CD8-positive, alpha-beta memory T cell (primary cell): ENCODE results near the gene PRR15L. TPM values are rescaled to one million over a fixed set of nuclear protein-coding genes. Genes with fewer than 3 reads are reported as not detected.

ENCODE experiments used
- CTCF ChIA-PET: fragments of 350-600 bp; sonication (Branson Sonifier 250); formaldehyde crosslinking; loops from one replicate; lab custom pipeline; 2021; ENCODE audit warnings: antibody characterized with exemption; lab: Charles Lee
- POLR2A ChIA-PET: fragments of 350-600 bp; sonication (Branson Sonifier 250); formaldehyde crosslinking; loops from one replicate; lab custom pipeline; 2021; ENCODE audit warnings: antibody characterized with exemption; lab: Charles Lee
- DNase-seq, 5 donors: peaks; one replicate each; pipeline versions ENCODE4 v3.0.0 to v3.0.0-alpha.2; 2020 to 2022; ENCODE audit warnings: mixed read lengths in 1 of 5
- H3K27ac ChIP-seq: one replicate; pipeline ENCODE4 v1.7.0; 2013; ENCODE audit warnings: low read depth, mild to moderate bottlenecking, low read length, moderate library complexity
- H3K27me3 ChIP-seq: 2 replicates; pipeline ENCODE4 v1.7.0; 2013; ENCODE audit warnings: low read length, mild to moderate bottlenecking; ENCODE audit not compliant: insufficient read depth, poor library complexity, severe bottlenecking
- H3K36me3 ChIP-seq: 2 replicates; pipeline ENCODE4 v1.7.0; 2013; ENCODE audit warnings: mild to moderate bottlenecking, low read length, moderate library complexity; ENCODE audit not compliant: insufficient read depth
- H3K4me1 ChIP-seq: 2 replicates; pipeline ENCODE4 v1.7.0; 2013; ENCODE audit warnings: mild to moderate bottlenecking, low read length, moderate library complexity; ENCODE audit not compliant: insufficient read depth
- H3K4me3 ChIP-seq: 2 replicates; pipeline ENCODE4 v1.7.0; 2013; ENCODE audit warnings: mild to moderate bottlenecking, low read length
- H3K9me3 ChIP-seq: 2 replicates; pipeline ENCODE4 v1.7.0; 2013; ENCODE audit warnings: mild to moderate bottlenecking, low read length
- H3K27ac Mint-ChIP-seq, 8 donors: one replicate each; pipeline ENCODE4 v1.8.0; 2020 to 2021; ENCODE audit warnings: mixed read lengths in 8 of 8, mild to moderate bottlenecking in 6 of 8, inconsistent platforms in 3 of 8, moderate library complexity in 3 of 8
- H3K27me3 Mint-ChIP-seq, 2 donors: one replicate each; pipeline ENCODE4 v1.8.0; 2020 to 2021; ENCODE audit warnings: mixed read lengths in 2 of 2, mild to moderate bottlenecking in 1 of 2, moderate library complexity in 1 of 2
- H3K36me3 Mint-ChIP-seq, 3 donors: one replicate each; pipeline ENCODE4 v1.8.0; 2020 to 2021; ENCODE audit warnings: mixed read lengths in 3 of 3, inconsistent platforms in 1 of 3, mild to moderate bottlenecking in 1 of 3
- H3K4me1 Mint-ChIP-seq, 3 donors: one replicate each; pipeline ENCODE4 v1.8.0; 2020 to 2021; ENCODE audit warnings: mixed read lengths in 3 of 3, inconsistent platforms in 1 of 3, mild to moderate bottlenecking in 1 of 3
- H3K4me3 Mint-ChIP-seq, 7 donors: one replicate each; pipeline ENCODE4 v1.8.0; 2020 to 2021; ENCODE audit warnings: mixed read lengths in 7 of 7, mild to moderate bottlenecking in 6 of 7, moderate library complexity in 4 of 7, inconsistent platforms in 2 of 7
- H3K9me3 Mint-ChIP-seq, 5 donors: one replicate each; pipeline ENCODE4 v1.8.0; 2020 to 2022; ENCODE audit warnings: mixed read lengths in 5 of 5, mild to moderate bottlenecking in 3 of 5, moderate library complexity in 2 of 5, inconsistent platforms in 1 of 5
- polyA plus RNA-seq: library from polyadenylated mRNA; unstranded; fragments of 300-500 nt; fragmentation: Illumina TruSeq; gene quantifications from one replicate; pipeline ENCODE4 v1.2.3, GENCODE V29; 2021
- total RNA-seq, 2 experiments: library from RNA; stranded (reverse); gene quantifications; one replicate each; pipeline ENCODE4 v1.2.3, GENCODE V29; 2021

PRR15L gene
- total and polyA plus RNA-seq, 3 experiments from 2014 or later, result not detected

GRCh38 chr17:47983492-47984223, 26.0 kb upstream of the PRR15L start:
- Histone ChIP-seq H3K9me3 (no peaks in the 10 kb centered on the region), H3K27ac (no peak overlapping the region), H3K36me3 (peaks cover 31% of the 10 kb centered on the region), H3K4me3 (no peak overlapping the region), H3K4me1 (peaks cover 10% of the 10 kb centered on the region), H3K27me3 (no peaks in the 10 kb centered on the region)
- Mint-ChIP-seq H3K9me3 (no peaks in the 10 kb centered on the region), H3K4me3 (no peak overlapping the region), H3K36me3 (peaks cover 0 to 51% (median 7%) of the 10 kb centered on the region in 3 donors), H3K27ac (peak overlapping the region in 1 of 8 donors; percentile 42), H3K4me1 (peaks cover 4 to 30% (median 15%) of the 10 kb centered on the region in 3 donors), H3K27me3 (no peaks in the 10 kb centered on the region)
- DNase-seq, result peak in 1 of 5 donors; percentile 12
- ChIA-PET CTCF (interaction anchor here (0.8 to 0.9 kb wide), 2 partner anchors 13 to 34 kb away, joined by 6 to 7 read pairs; partner anchors contain the start of gene CDK5RAP3), POLR2A (no interaction called here)

- peaks cover 38% of the 10 kb centered on the region for H3K36me3 ChIP-seq
- no peak overlapping the region for H3K27ac ChIP-seq
- H3K27me3 Mint-ChIP-seq, result no peaks in the 10 kb centered on the region
- H3K9me3 ChIP-seq, result no peaks in the 10 kb centered on the region
- ChIA-PET POLR2A (no interaction called here), CTCF (interaction anchor here (0.8 to 0.9 kb wide), 2 partner anchors 12 to 35 kb away, joined by 6 to 7 read pairs; partner anchors contain the start of gene CDK5RAP3)
- no peaks in the 10 kb centered on the region for H3K9me3 Mint-ChIP-seq
- peaks cover 0 to 58% (median 7%) of the 10 kb centered on the region in 3 donors for H3K36me3 Mint-ChIP-seq
- H3K27ac Mint-ChIP-seq, result peak overlapping the region in 2 of 8 donors; percentile 42 to 75
- no peaks in the 10 kb centered on the region for H3K27me3 ChIP-seq
- no peak overlapping the region for H3K4me3 ChIP-seq
- H3K4me1 ChIP-seq, result peaks cover 10% of the 10 kb centered on the region
- H3K4me1 Mint-ChIP-seq, result peaks cover 4 to 28% (median 15%) of the 10 kb centered on the region in 3 donors
- peak overlapping the region in 1 of 7 donors; percentile 15 for H3K4me3 Mint-ChIP-seq
- DNase-seq, result peak in 1 of 5 donors; percentile 22
Measured at GRCh38 chr17:47982645-47983390, 25.1 kb upstream of the PRR15L start.

GRCh38 chr17:47982091-47982617, 24.5 kb upstream of the PRR15L start:
- Mint-ChIP-seq H3K9me3 (no peaks in the 10 kb centered on the region), H3K4me1 (peaks cover 4 to 28% (median 15%) of the 10 kb centered on the region in 3 donors), H3K27me3 (no peaks in the 10 kb centered on the region), H3K4me3 (no peak overlapping the region), H3K36me3 (peaks cover 0 to 63% (median 12%) of the 10 kb centered on the region in 3 donors), H3K27ac (peak overlapping the region in 1 of 8 donors; percentile 75)
- CTCF ChIA-PET, result interaction anchor here (1.2 to 3.8 kb wide), 2 partner anchors 12 to 33 kb away, joined by 3 to 18 read pairs; partner anchors contain the start of gene CDK5RAP3
- POLR2A ChIA-PET, result no interaction called here
- H3K27me3 ChIP-seq, result no peaks in the 10 kb centered on the region
- no peaks in the 10 kb centered on the region for H3K9me3 ChIP-seq
- peak in 1 of 5 donors; percentile 19 for DNase-seq
- H3K27ac ChIP-seq, result peak overlapping the region; percentile 38
- H3K36me3 ChIP-seq, result peaks cover 42% of the 10 kb centered on the region
- peaks cover 10% of the 10 kb centered on the region for H3K4me1 ChIP-seq
- H3K4me3 ChIP-seq, result no peak overlapping the region

DNA sequence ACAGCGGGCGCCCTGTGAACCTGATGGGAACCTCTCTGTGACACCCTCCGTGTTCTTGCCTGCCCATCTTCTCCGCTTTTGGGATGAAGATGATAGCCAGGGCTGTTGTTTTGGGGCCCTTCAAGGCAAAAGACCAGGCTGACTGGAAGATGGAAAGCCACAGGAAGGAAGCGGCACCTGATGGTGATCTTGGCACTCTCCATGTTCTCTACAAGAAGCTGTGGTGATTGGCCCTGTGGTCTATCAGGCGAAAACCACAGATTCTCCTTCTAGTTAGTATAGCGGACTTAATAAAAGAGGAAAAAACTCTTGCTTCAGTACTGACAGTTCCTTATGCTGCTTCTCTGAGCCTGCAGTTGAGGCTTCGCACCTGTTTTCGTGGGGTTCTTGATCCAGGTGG, 23.8 kb upstream of the PRR15L start:
- H3K4me1 ChIP-seq, result peaks cover 10% of the 10 kb centered on the region
- DNase-seq, result no peak
- ChIA-PET CTCF (interaction anchor here (1.2 to 3.8 kb wide), 2 partner anchors 11 to 33 kb away, joined by 3 to 18 read pairs; partner anchors contain the start of gene CDK5RAP3), POLR2A (interaction anchor here (0.9 kb wide), 1 partner anchor 11 kb away, joined by 3 read pairs; the partner anchor contains the start of gene CDK5RAP3)
- H3K4me3 Mint-ChIP-seq, result peak overlapping the region in 4 of 7 donors; percentile 3 to 47 (median 16)
- no peaks in the 10 kb centered on the region for H3K9me3 Mint-ChIP-seq
- H3K9me3 ChIP-seq, result no peaks in the 10 kb centered on the region
- peaks cover 0 to 69% (median 12%) of the 10 kb centered on the region in 3 donors for H3K36me3 Mint-ChIP-seq
- peak overlapping the region in 3 of 8 donors; percentile 24 to 35 (median 32) for H3K27ac Mint-ChIP-seq
- no peak overlapping the region for H3K4me3 ChIP-seq
- H3K27me3 Mint-ChIP-seq, result no peaks in the 10 kb centered on the region
- no peaks in the 10 kb centered on the region for H3K27me3 ChIP-seq
- H3K4me1 Mint-ChIP-seq, result peaks cover 4 to 28% (median 15%) of the 10 kb centered on the region in 3 donors
- peaks cover 42% of the 10 kb centered on the region for H3K36me3 ChIP-seq
- H3K27ac ChIP-seq, result peak overlapping the region; percentile 38

GRCh38 chr17:47980541-47980940, 22.9 kb upstream of the PRR15L start:
- peak overlapping the region in 1 of 7 donors; percentile 18 for H3K4me3 Mint-ChIP-seq
- Histone ChIP-seq H3K4me3 (no peak overlapping the region), H3K27ac (no peak overlapping the region), H3K36me3 (peaks cover 42% of the 10 kb centered on the region), H3K27me3 (no peaks in the 10 kb centered on the region), H3K9me3 (no peaks in the 10 kb centered on the region), H3K4me1 (peaks cover 10% of the 10 kb centered on the region)
- CTCF ChIA-PET, result interaction anchor here (3.8 kb wide), 1 partner anchor 10 kb away, joined by 18 read pairs; the partner anchor contains the start of gene CDK5RAP3
- H3K36me3 Mint-ChIP-seq, result peaks cover 0 to 78% (median 16%) of the 10 kb centered on the region in 3 donors
- no peaks in the 10 kb centered on the region for H3K9me3 Mint-ChIP-seq
- DNase-seq, result no peak
- peak overlapping the region in 3 of 8 donors; percentile 20 to 64 (median 23) for H3K27ac Mint-ChIP-seq
- H3K27me3 Mint-ChIP-seq, result no peaks in the 10 kb centered on the region
- peaks cover 6 to 28% (median 15%) of the 10 kb centered on the region in 3 donors for H3K4me1 Mint-ChIP-seq
- POLR2A ChIA-PET, result no interaction called here

DNA sequence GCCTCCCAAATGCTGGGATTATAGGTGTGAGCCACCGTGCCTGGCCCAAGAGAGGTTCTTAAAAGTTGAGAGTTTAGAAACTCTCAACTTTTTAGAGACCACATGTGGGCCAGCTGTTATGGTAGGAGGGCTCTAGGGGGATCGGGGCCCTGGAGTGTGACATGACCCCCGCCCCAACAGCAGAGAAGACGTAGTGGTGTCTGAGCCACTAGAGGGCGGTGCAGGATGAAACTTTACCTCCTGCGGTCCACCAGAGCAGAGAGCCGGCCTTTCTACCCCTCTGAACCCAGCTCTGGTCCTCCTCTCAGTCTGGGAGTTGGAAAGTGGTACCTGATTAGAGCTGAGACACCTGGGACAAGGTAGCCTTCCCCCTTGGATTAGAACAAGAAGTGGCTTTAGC, 20.6 kb upstream of the PRR15L start:
- Mint-ChIP-seq H3K27me3 (no peaks in the 10 kb centered on the region), H3K4me3 (peak overlapping the region in 1 of 7 donors; percentile 34)
- POLR2A ChIA-PET, result interaction anchor here (0.6 kb wide), 1 partner anchor 41 kb away, joined by 3 read pairs; no protein-coding TSS in a partner anchor

GRCh38 chr17:47975823-47976205, 18.1 kb upstream of the PRR15L start:
- H3K27me3 Mint-ChIP-seq, result no peaks in the 10 kb centered on the region
- POLR2A ChIA-PET, result no interaction called here
- no peak for DNase-seq
- Histone ChIP-seq H3K9me3 (no peaks in the 10 kb centered on the region), H3K4me3 (no peak overlapping the region), H3K4me1 (peaks cover 5% of the 10 kb centered on the region), H3K36me3 (peaks cover 35% of the 10 kb centered on the region), H3K27ac (no peak overlapping the region), H3K27me3 (no peaks in the 10 kb centered on the region)
- no peak overlapping the region for H3K4me3 Mint-ChIP-seq
- CTCF ChIA-PET, result interaction anchor here (0.8 to 3.5 kb wide), 3 partner anchors 35 to 93 kb away, joined by 3 to 16 read pairs (median 4); no protein-coding TSS in a partner anchor
- no peaks in the 10 kb centered on the region for H3K9me3 Mint-ChIP-seq
- H3K4me1 Mint-ChIP-seq, result peaks cover 15 to 31% (median 22%) of the 10 kb centered on the region in 3 donors
- peaks cover 0 to 79% (median 19%) of the 10 kb centered on the region in 3 donors for H3K36me3 Mint-ChIP-seq
- no peak overlapping the region for H3K27ac Mint-ChIP-seq

More for the DNA sequence above, 20.6 kb upstream of the PRR15L start:
- Histone ChIP-seq H3K4me1 (peaks cover 10% of the 10 kb centered on the region), H3K9me3 (no peaks in the 10 kb centered on the region), H3K27me3 (no peaks in the 10 kb centered on the region), H3K4me3 (no peak overlapping the region), H3K36me3 (peaks cover 47% of the 10 kb centered on the region), H3K27ac (no peak overlapping the region)
- CTCF ChIA-PET, result interaction anchor here (0.6 to 3.8 kb wide), 9 partner anchors 8 to 43 kb away, joined by 3 to 18 read pairs (median 4); partner anchors contain the start of genes CDK5RAP3 and PNPO
- peaks cover 10 to 27% (median 15%) of the 10 kb centered on the region in 3 donors for H3K4me1 Mint-ChIP-seq
- peak overlapping the region in 1 of 8 donors; percentile 66 for H3K27ac Mint-ChIP-seq
- H3K36me3 Mint-ChIP-seq, result peaks cover 0 to 88% (median 19%) of the 10 kb centered on the region in 3 donors
- peak; percentile 8 to 64 (median 16) for DNase-seq
- no peaks in the 10 kb centered on the region for H3K9me3 Mint-ChIP-seq
